HuH-7 (cell line): ENCODE data around the gene CCDC85A.
A peak's percentile ranks its signal among the peaks of the same experiment; 100 is the strongest.
"Not testable (repeated sequence)": the region's sequence is repeated elsewhere in the genome, so short reads cannot be mapped to it uniquely, and the experiment has no call there.

Experiments
- DNase-seq: peaks from one replicate; pipeline ENCODE4 v3.0.0; 2011; ENCODE audit warnings: low spot score

CCDC85A gene

DNA sequence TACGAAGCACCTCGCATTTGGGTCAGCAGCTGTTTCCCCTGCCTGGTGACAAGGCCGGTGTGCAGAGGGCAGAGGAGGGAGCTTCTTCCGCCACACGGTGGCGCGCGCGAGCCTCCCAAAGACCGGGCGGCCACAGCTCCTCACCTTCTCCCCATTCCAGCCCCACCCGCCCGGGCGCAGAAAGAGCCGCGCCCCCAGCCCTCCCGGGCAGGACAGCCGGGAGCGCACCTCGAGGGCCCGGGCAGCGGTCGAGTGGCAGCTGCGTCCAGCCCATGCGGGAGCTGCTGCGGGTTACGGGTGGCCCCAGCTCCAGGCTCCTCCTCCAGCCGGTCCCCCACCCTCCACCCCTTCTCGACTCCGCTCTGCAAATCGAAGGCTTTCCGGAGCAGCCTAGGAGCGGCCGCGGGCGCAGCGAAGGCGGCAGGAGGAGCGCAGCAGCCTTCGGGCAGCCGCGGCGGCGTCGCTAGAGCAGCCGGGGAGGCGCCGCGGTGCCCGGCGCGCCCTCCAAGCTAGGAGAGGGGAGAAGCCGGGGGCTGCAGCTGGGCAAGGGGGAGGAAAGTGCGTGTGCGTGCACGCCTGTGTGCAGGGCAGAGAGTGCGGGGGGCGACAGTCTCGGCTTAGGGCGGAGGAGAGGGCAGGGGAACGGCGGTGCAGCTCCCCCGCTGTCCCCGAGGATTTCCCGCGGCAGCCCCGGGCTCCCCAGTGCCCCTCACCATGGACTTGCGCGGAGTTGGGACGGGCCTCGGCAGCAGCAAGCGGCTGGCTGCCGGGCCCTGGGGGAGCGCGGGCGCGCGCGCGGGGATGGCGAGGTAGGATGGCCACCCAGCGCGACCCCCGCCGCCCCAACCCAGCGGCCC is at the start of gene CCDC85A:
Gene CCDC85A, plus strand, starts transcription at position 348 of the 857 bp plus-strand sequence. CDS start 635 bp downstream, outside the sequence.
- DNase-seq: peak; percentile 92

DNA sequence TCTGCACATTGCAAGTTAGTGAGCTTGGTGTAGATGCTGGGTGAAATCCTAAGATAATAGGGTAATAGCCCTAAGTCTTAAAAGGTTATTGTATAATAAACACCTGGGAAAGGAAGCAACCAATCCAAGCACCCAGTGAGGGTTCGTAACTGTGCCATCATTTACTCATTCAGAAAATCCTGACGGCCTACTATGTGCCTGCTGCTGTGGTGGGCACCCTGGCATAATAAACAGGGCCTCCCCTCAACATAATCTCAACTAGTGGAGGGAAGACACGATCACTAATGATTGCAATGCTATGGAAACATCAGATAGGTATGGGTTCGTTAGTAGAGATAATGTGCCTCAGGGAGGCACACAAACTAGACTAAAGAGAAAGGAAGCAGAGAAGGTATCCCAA is 48.9 kb upstream of the CCDC85A start:
- DNase-seq: no peak

DNA sequence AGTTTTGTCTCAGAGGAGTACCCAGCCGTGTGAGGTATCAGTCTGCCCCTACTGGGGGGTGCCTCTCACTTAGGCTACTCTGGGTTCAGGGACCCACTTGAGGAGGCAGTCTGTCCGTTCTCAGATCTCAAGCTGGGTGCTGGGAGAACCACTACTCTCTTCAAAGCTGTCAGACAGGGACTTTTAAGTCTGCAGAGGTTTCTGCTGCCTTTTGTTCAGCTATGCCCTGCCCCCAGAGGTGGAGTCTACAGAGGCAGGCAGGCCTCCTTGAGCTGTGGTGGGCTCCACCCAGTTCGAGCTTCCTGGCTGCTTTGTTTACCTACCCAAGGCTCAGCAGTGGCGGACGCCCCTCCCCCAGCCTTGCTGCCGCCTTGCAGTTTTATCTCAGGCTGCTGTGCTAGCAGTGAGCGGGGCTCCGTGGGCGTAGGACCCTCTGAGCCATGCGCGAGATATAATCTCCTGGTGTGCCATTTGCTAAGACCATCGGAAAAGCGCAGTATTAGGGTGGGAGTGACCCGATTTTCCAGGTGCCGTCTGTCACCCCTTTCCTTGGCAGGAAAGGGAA is 41.2 kb upstream of the CCDC85A start:
- DNase-seq: not testable (repeated sequence)

DNA sequence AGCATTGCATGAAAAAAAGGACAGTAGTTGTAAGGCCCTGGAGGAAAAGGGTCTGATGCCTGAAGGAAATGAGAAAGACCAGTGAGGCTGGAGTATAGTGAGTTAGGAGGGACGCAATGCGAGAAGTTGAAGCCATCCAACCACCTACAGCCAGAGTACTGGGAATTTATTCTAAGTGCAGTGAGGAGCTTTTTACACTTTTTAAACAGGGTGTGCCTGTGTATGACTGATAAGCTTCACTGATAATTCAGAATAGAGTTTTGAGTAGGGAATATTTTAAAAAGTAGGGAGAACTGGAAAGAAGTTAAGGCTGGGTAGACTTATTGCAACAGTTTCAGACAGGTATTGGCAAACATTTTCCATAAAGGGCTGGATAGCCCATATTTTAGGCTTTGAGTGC is 35.9 kb upstream of the CCDC85A start:
- DNase-seq: no peak

DNA sequence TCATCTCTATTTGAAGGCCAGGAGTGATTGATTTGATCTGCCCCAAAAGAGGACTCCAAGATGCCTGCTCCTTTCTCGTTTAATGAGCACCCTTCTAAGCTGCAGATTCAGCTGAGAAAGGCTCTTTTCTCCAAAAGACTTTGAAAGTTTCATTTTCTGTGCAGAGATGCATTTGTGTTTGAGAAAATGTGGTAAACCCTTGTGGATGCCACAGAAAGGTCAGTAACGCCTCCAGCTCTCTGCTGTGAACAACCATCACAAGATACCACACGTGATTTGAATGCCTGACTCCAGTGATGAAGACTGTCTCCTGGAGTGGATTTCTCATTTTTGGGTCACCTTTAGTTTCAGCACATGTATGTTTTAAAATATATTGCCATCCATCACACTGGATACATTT is 35.0 kb upstream of the CCDC85A start:
- DNase-seq: no peak

DNA sequence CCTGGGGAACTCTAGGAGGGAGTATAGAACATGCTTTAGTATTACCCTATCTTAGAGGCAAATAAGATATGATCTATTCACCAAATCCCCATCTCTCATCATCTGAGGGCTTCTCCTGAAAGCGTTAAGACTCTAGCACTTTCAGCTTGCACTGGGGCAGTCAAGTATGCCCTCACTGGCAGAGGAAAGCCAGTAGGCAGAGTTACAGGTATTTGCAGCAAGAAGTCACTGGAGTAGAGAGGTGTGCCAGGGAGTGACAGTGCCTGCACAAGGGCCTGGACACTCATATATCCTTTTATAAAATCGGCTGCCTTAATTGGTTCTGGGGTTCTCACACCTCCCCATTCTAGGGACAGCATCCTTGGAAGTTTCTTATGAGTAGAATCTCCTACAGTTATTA is 31.9 kb upstream of the CCDC85A start:
- no peak for DNase-seq

DNA sequence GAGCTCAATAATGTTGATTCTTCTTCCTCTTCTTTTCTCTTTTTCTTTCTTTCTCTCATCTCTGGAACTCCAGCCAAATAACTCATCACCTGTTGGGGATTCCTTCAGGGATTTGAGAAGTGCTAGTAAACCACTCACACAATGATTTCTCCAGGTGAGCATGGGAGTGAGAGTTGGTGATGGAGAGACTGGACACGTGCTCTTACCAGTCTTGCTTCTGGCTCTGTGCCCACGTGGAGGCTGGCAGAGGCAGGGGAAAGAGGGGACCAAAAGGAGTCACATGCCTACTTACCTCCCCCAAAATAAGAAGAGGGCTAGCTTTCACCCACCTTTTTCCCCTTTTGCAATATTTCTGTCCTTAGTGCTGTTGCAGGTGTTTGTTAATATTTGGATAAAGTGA is 28.6 kb upstream of the CCDC85A start:
- DNase-seq: no peak

DNA sequence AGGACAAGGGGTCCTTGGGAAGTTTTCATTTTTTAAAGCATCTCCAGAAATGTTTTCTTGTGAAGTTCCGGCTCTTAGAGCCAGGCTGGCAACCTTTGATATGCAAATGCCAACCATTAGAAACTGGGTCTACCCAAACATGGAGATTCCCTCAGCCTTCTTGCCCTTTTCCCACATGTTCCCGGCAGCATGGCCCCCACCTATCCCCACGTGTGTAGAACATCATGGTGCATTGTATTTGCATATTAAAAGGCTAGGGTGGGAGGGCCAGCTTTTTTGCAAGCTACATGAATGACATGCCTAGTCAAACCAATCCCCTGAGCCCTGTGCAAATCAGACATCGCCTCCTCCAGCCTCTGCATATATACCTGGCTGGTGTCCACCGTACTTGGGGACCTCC is 23.9 kb upstream of the CCDC85A start:
- not testable (repeated sequence) for DNase-seq

DNA sequence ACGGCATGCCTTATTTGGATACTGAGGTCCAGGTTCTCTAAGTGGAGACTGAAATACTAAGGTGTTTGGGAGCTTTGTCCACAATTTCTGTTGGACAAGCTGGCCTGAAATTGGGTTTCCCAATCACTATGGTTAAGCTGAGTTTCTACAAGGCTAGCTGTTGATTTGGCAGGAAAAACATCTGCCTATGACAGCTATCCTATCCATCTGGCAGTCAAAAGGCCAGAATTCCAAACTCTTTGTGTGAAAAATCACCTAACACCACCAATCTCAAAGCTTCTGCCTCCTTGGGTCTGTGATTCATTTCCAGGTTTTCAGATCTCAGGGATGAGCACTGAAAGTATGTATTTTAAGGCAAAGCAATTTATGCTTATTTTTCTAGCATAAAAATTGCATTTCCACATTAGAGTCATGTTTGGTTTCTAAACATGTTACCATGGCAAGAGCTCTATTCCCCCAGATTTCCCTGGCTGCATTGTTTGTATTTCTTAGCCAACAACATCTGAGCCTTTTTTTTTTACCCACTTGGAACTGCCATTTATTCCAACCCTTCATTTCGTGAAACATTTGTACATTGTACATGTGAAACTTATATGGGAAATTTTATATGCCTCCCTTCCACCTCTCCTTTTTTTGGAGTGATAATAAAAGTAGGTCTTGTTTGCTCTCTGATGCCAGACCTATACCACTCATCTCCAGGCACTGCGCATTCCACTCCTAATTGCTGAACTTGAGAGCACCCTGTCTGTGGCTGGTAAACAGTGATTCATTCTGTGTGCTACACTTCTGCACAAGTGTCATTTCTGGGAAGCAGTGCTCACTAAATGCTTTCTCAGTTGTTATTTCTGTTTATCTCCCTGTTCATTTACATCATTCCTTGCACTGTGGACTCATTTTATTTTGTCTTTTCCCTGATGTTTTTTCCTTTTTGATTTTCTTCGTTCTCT is 15.9 kb upstream of the CCDC85A start:
- no peak for DNase-seq

DNA sequence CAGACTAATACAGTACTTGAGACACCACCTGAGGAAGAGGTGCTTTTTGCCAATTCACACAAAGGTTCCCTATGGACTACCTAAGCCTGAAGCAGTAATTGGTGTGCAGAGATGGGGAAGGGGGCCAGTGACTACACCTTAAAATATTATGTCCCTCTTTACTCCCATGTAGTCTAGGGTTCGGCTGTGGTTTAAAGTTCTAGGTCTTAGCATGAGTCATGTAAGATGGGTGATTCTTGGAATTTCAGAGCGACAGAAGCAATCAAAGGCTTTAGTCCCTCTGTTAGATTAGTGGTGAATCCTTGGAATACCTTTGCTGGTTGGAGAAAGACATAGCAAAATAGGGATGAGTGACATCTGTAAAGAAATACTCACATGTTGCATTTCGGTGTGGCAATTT is 14.3 kb upstream of the CCDC85A start:
- no peak for DNase-seq

DNA sequence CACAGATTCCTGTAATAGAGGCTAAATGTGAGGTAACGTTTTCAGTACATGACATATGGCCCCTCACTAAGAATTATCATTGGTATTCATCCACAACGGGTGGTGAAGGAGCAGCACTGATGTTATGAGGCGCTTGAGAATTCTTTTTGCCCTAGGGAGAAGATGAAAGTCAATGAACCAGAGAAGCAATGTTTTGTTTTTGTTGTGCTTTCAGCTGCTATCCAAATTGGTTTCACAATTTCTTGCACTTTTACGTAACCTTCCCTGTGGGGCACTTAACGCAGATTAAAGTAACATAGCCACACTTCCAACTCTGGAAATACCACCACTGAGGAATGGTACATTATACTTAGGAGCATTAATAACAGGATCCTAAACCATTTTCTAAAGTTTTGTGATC is 13.3 kb upstream of the CCDC85A start:
- DNase-seq: no peak

DNA sequence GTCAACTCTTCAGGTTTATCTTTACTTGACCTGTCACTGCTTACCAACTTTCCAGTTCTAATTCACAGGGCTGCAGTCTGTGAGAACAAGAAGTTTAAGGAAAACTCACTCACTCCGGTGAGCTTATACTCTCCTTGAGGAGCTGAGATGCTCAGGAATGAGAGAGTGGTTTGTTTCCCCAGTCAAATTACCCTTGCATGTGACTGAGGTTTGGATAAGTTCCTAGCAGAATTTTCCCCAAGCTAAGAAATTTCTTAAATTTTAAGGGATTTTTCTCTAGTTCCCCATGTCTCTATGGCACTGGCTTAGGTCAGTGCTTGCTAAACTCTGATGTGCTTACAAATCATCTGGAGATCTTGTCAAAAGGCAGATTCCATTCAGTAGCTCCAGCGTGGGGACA is 12.8 kb upstream of the CCDC85A start:
- DNase-seq: no peak

DNA sequence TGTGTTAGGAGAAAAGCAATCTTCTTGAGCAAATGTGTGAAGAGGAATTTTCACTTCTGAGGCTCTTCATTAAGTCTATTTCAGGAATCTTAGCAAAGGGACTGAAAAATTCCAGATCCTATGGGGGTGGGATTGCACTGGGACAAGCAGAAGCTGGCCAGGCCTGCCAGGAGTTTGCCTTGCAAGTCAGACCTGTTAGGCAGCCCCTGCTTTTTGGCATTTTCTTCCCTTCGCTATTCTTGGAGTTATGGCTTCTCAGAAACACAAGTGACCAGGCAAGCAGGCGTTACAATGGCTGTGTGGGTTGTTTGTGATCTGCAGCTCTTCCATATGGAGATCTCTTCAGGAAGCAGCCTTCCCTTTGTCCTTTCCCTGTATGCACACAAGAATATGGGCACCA is 8.0 kb upstream of the CCDC85A start:
- no peak for DNase-seq

DNA sequence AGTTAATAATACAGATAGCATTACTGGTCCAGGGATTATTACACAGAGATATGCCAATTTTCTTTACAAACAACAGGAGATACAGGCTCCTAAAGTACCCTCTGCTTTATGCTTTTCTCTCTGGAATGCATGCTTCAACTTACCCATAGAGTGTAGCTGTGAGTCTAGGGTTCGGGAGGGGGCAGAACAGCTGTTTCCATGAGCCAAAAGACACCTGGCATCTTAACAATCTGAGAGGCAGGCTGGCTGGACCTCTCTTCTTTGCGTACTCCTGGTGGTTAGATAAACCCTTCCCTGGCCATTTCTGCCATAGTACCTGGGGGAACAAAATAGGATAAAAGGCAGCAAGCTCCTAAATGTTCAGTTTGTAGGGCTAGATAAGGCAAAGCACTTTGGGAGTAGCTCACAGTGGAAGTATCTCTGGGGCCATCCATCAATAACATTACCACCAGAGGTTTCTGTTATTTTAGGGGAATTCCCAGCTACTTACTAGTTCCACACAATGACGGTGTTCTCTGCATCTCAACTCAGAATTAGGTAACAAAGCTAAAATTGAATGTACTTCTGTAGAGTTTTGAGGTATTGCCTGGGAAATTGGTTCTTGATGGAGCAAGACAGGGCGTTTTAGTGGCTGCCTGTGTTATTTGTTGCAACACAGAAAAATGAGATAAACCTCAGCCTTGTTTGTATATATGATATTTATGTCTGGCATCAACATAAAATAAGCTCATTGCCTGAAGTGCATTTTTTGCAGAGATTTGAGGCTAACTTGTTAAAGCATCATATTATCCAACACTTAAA is 6.2 kb upstream of the CCDC85A start:
- DNase-seq: no peak

DNA sequence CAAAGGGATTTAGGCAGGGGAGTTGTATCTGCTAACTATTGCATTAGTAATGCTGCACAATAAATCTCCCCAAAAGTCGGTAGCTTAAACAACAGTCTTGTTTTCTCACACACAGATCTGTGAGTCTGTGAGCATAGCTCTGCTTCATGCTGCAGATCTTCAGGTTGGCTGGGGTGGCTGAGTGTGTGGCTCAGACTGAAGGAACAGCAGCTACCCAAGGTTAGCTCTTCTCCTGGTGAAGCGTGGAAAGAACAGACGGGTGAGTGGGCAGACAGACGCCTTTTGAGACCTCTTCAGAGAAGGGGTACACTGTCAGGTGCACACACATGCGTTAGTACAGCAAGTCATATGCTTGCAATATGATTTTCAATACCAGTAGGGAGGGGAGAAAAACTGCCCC is 3.9 kb upstream of the CCDC85A start:
- no peak for DNase-seq

DNA sequence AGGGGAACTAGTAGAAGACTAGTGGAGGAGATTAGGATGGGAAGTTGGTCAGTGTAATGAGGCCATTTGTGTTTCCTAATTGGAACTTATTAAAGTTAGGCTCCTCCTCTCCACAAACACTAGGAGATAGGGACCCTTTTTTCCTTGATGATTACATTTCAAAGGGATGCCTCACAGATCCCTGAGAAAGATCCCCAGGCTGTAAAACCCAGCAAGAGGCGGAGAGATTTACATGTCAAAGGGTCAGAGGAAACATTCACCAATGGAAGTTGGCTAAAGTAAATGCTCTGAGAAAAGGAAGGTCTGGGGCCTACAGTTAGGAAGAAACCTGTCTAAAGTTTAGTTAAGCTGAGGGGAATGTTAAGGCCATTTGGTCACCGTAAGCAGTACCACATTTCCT is 1.4 kb upstream of the CCDC85A start:
- DNase-seq: no peak

DNA sequence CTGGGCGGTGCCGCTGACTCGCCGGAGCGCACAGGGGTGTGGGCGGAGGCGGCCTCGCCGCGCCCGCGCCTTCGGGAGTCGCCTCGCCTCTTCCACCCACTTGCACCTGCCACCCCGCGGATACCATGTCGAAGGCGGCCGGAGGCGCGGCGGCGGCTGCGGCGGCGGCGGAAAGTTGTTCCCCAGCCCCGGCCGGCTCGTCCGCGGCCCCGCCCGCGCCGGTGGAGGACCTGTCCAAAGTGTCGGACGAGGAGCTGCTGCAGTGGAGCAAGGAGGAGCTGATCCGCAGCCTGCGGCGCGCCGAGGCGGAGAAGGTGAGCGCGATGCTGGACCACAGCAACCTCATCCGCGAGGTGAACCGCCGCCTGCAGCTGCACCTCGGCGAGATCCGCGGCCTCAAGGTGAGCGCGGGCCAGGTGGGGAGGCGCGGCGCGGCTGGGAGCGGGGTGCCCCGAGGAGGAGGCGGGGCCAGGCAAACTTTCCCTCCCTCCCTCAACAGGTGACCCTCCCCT is 766 bp downstream of the CCDC85A start:
- DNase-seq: no peak

DNA sequence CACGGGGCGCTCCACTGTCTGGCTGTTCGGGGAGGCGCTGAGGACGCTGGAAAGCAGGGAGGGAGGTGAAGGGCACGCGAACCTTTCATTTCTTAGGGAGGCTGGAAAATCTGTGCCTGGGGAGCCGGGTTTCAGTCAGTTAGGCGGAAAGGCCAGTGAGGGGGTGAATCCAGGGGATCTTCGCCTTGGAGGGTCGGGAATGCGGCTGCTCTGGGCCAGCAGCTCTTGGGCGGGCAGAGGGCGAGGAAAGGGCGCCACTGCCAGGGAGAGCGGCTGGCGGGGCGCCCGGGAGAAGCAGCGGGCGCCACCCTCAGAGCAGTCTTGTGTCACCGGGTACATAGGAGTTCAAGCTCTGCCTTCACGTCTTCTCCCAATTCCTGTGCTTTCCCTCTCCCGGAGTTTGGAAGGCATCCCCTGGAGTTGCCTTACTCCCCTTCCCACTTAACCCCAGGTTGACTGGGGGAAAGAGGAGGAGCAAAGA is 1.4 kb downstream of the CCDC85A start:
- DNase-seq: no peak

DNA sequence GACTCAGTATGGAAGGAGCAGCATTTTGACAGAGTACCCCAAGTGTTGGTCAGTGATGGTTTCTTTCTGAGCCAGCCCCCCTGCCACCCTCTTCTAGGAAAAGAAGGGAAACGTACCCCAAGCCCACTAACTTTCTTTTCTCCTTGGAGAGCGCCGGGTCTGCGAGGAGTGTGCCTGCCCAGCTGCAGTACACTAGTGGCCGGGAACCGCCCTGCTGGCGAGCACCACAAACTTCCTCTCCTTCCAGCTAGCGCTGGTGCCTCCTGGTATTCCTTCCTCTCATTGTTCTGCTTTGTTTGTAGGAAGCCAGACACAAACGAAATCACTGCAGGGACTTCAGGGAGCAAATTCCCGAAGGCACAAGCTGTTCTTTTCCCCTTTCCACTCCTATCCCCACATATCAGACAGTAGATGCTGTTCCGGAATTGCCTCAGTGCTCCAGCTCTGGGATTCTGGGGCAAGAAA is 1.8 kb downstream of the CCDC85A start:
- peak; percentile 54 for DNase-seq

DNA sequence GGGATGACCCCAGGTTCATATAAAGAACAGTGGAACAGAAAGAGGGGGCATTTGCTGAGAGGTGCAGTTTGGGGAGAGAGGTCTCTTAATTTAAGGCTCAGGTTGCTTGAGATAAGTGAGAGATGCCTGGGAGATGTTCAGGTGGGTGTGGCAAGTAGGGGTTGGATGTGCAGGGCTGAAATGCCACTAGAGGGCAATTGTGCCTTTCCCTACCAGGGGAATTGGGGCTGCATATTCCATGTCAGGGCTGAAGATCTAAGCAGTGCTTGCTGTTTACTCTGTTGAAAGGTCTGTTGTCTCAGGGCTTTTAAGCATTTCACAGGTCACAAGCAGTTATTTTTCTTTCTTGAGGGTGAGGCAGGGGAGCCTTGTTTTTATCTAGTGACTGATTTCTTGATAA is 7.8 kb downstream of the CCDC85A start:
- DNase-seq: peak; percentile 82

DNA sequence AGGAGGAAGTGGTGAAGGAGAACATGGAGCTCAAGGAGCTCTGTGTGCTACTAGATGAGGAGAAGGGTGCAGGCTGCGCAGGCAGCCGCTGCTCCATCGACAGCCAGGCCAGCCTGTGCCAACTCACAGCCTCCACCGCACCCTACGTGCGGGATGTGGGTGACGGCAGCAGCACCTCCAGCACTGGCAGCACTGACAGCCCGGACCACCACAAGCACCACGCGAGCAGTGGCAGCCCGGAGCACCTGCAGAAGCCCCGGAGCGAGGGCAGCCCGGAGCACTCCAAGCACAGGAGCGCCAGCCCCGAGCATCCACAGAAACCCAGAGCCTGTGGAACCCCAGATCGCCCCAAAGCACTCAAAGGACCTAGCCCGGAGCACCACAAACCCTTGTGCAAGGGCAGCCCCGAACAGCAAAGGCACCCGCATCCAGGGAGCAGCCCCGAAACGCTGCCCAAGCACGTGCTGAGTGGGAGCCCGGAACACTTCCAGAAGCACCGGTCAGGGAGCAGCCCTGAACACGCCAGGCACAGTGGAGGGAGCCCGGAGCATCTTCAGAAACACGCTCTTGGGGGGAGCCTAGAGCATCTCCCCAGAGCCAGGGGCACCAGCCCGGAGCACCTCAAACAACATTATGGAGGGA is 9.0 kb downstream of the CCDC85A start:
- DNase-seq: no peak
